Measurements from ENCODE around the gene CMYA5.

Gene CMYA5

DNA sequence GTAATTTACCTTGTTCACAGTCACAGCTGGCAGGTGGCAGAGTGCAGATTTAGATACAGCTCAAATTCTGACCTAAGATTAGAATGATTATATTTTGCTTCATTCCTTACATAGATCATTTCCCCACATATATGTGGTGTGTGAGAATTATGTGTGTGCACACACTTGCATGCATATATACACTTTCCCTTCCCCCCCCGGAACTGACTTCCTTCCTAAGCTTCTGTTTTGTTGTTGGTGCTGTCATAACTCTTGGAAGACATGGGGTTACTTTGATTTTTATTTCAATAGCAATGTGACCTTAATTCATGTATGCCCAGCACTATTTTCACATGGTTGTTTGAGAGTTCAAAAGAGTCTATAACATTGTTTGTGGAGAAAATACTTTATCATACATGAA, 112.8 kb downstream of the CMYA5 start:
- H3K4me3 ChIP-seq (ENCODE audit: low read length, poor library complexity, severe bottlenecking), result no peak overlapping the region
- no peak overlapping the region for H3K9ac ChIP-seq (ENCODE audit: low read depth, low read length, poor library complexity, severe bottlenecking)
- no peaks in the 10 kb centered on the region for H3K9me3 ChIP-seq (ENCODE audit: insufficient read depth, low read depth, low read length)
- H3K4me2 ChIP-seq (ENCODE audit: low read depth, low read length, poor library complexity, severe bottlenecking), result no peak overlapping the region
- no peaks in the 10 kb centered on the region for H4K20me1 ChIP-seq (ENCODE audit: insufficient read depth, low read length, poor library complexity, severe bottlenecking)
- no peaks in the 10 kb centered on the region for H3F3A ChIP-seq (ENCODE audit: low read depth)
- no peaks in the 10 kb centered on the region for H3K36me3 ChIP-seq (ENCODE audit: insufficient read depth, low read length)
- H3K27me3 ChIP-seq (ENCODE audit: insufficient read depth, low read length, poor library complexity, severe bottlenecking), result no peaks in the 10 kb centered on the region
- no peaks in the 10 kb centered on the region for H3K79me2 ChIP-seq (ENCODE audit: insufficient read depth, low read length)
- peaks cover 28% of the 10 kb centered on the region for H3K4me1 ChIP-seq (ENCODE audit: insufficient read depth, low read length, poor library complexity, severe bottlenecking)
- TF ChIP-seq, protein P1, sequence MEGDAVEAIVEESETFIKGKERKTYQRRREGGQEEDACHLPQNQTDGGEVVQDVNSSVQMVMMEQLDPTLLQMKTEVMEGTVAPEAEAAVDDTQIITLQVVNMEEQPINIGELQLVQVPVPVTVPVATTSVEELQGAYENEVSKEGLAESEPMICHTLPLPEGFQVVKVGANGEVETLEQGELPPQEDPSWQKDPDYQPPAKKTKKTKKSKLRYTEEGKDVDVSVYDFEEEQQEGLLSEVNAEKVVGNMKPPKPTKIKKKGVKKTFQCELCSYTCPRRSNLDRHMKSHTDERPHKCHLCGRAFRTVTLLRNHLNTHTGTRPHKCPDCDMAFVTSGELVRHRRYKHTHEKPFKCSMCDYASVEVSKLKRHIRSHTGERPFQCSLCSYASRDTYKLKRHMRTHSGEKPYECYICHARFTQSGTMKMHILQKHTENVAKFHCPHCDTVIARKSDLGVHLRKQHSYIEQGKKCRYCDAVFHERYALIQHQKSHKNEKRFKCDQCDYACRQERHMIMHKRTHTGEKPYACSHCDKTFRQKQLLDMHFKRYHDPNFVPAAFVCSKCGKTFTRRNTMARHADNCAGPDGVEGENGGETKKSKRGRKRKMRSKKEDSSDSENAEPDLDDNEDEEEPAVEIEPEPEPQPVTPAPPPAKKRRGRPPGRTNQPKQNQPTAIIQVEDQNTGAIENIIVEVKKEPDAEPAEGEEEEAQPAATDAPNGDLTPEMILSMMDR (conservative IDR thresholded peaks at IDR 0.05; ENCODE audit: low read length), result no peak
- TF ChIP-seq EZH2phosphoT487 (IDR thresholded peaks at IDR 0.05; ENCODE audit: borderline replicate concordance), result no peak
- no peaks in the 10 kb centered on the region for H3K9me2 ChIP-seq (replicated peaks; ENCODE audit: low read depth, low read length)
- H2AFZ ChIP-seq (ENCODE audit: low read length), result peak overlapping the region; percentile 100; the same call in 1 of the 2 replicates

DNA sequence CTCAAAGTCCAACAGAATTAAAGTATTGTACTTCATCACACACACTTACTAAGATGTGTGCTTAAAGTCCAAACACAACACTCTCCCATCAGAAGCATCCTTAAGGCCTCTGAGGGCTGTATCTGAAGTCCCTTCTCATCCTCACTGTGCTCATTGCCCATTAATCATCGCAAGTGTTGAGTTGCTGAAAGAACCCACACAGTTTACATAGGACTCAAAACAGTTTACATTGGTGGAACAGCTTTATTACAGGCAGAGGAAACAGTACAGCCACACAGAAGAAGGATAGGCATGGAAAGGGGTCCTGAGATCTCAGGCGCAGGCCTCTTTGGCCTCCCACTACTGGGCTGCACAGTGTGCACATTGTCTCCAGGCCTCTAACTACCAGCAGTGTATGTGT, 113.4 kb downstream of the CMYA5 start:
- no peak overlapping the region for H3K4me2 ChIP-seq (ENCODE audit: low read depth, low read length, poor library complexity, severe bottlenecking)
- H3K9me2 ChIP-seq (replicated peaks; ENCODE audit: low read depth, low read length), result no peaks in the 10 kb centered on the region
- H3K4me1 ChIP-seq (ENCODE audit: insufficient read depth, low read length, poor library complexity, severe bottlenecking), result peaks cover 28% of the 10 kb centered on the region
- no peaks in the 10 kb centered on the region for H3K36me3 ChIP-seq (ENCODE audit: insufficient read depth, low read length)
- H4K20me1 ChIP-seq (ENCODE audit: insufficient read depth, low read length, poor library complexity, severe bottlenecking), result no peaks in the 10 kb centered on the region
- H3K9me3 ChIP-seq (ENCODE audit: insufficient read depth, low read depth, low read length), result no peaks in the 10 kb centered on the region
- no peak overlapping the region for H3K9ac ChIP-seq (ENCODE audit: low read depth, low read length, poor library complexity, severe bottlenecking)
- TF ChIP-seq, protein P1 (conservative IDR thresholded peaks at IDR 0.05; ENCODE audit: low read length), result no peak
- TF ChIP-seq EZH2phosphoT487 (IDR thresholded peaks at IDR 0.05; ENCODE audit: borderline replicate concordance), result no peak
- H3F3A ChIP-seq (ENCODE audit: low read depth), result no peaks in the 10 kb centered on the region
- H3K27me3 ChIP-seq (ENCODE audit: insufficient read depth, low read length, poor library complexity, severe bottlenecking), result no peaks in the 10 kb centered on the region
- H3K4me3 ChIP-seq (ENCODE audit: low read length, poor library complexity, severe bottlenecking), result no peak overlapping the region
- H3K79me2 ChIP-seq (ENCODE audit: insufficient read depth, low read length), result no peaks in the 10 kb centered on the region
- H2AFZ ChIP-seq (ENCODE audit: low read length), result no peak overlapping the region

DNA sequence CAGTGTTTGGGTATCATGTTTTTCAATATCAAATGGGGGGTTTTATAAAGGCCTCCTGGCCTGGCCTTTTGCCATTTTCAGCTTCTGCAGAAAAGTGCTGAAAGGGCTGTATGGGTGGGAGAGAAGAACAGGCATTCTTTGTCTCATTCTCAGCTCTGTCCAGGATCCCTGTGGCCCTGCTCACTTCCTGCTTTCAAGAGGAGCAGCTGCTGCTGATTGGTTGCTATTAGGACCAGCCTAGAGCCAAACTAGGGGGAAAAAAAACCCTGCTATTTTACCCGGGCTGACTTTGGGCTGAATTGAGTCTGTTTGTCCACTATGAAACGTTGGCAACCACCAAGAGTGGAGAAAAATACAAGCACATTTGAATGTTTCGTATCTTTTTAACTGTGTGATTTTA, 117.1 kb downstream of the CMYA5 start:
- peaks cover 16% of the 10 kb centered on the region for H3K4me1 ChIP-seq (ENCODE audit: insufficient read depth, low read length, poor library complexity, severe bottlenecking)
- H3K4me3 ChIP-seq (ENCODE audit: low read length, poor library complexity, severe bottlenecking), result no peak overlapping the region
- no peak overlapping the region for H3K4me2 ChIP-seq (ENCODE audit: low read depth, low read length, poor library complexity, severe bottlenecking)
- H3K27me3 ChIP-seq (ENCODE audit: insufficient read depth, low read length, poor library complexity, severe bottlenecking), result no peaks in the 10 kb centered on the region
- H3K79me2 ChIP-seq (ENCODE audit: insufficient read depth, low read length), result no peaks in the 10 kb centered on the region
- no peaks in the 10 kb centered on the region for H3F3A ChIP-seq (ENCODE audit: low read depth)
- no peaks in the 10 kb centered on the region for H3K9me2 ChIP-seq (replicated peaks; ENCODE audit: low read depth, low read length)
- H3K36me3 ChIP-seq (ENCODE audit: insufficient read depth, low read length), result no peaks in the 10 kb centered on the region
- TF ChIP-seq, protein P1 (conservative IDR thresholded peaks at IDR 0.05; ENCODE audit: low read length), result no peak
- no peak for TF ChIP-seq EZH2phosphoT487 (IDR thresholded peaks at IDR 0.05; ENCODE audit: borderline replicate concordance)
- no peak overlapping the region for H3K9ac ChIP-seq (ENCODE audit: low read depth, low read length, poor library complexity, severe bottlenecking)
- peak overlapping the region; percentile 89 for H2AFZ ChIP-seq (ENCODE audit: low read length)
- no peaks in the 10 kb centered on the region for H3K9me3 ChIP-seq (ENCODE audit: insufficient read depth, low read depth, low read length)
- no peaks in the 10 kb centered on the region for H4K20me1 ChIP-seq (ENCODE audit: insufficient read depth, low read length, poor library complexity, severe bottlenecking)

Data from Loucy (cell line).